Measurements from ENCODE around the gene DDX42. TPM values are rescaled to one million over a fixed set of nuclear protein-coding genes. Genes with fewer than 3 reads are reported as not detected.

Gene DDX42
- total RNA-seq, 4 donors from 2014 or later = 80.4 to 93.9 (median 84.3) TPM

GRCh38 chr17:63827801-63828221 is 53.8 kb downstream of the DDX42 start:
- H3K27ac ChIP-seq (replicated peaks in 1 of 4) = peak overlapping the region; percentile 88 to 94 (median 90)
- no peak for DNase-seq (ENCODE audit: extremely low spot score)
- H3K36me3 ChIP-seq = peaks cover 58 to 72% (median 68%) of the 10 kb centered on the region in 4 donors
- intact Hi-C loops (cut with DNase I) = loop anchor here (5.0 kb wide), 1 partner anchor 51 kb away; no protein-coding TSS in a partner anchor
- TF ChIP-seq CTCF (IDR thresholded peaks at IDR 0.05) = no peak
- no peak for TF ChIP-seq EP300 (IDR thresholded peaks at IDR 0.05)
- no peak for TF ChIP-seq POLR2A (IDR thresholded peaks at IDR 0.05; ENCODE audit: low read depth)
- no peak for TF ChIP-seq POLR2AphosphoS5 (IDR thresholded peaks at IDR 0.05)
- peaks cover 23 to 54% (median 39%) of the 10 kb centered on the region in 4 donors for H3K4me1 ChIP-seq
- no peaks in the 10 kb centered on the region for H3K9me3 ChIP-seq
- no peaks in the 10 kb centered on the region for H3K27me3 ChIP-seq
- H3K4me3 ChIP-seq = peak overlapping the region; percentile 82 to 92 (median 87)
- WGBS = under 1% methylated on average over 19 of the region's 19 CpGs

GRCh38 chr17:63828936-63829335 is 55.0 kb downstream of the DDX42 start:
- peak overlapping the region in 1 of 4 donors; percentile 82 for H3K4me3 ChIP-seq
- no peaks in the 10 kb centered on the region for H3K9me3 ChIP-seq
- intact Hi-C loops (cut with DNase I) = loop anchor here (5.0 kb wide), 1 partner anchor 52 kb away; no protein-coding TSS in a partner anchor
- 93% methylated on average over 3 of the region's 3 CpGs for WGBS
- DNase-seq (ENCODE audit: extremely low spot score) = no peak
- TF ChIP-seq EP300 (IDR thresholded peaks at IDR 0.05) (no peak), POLR2A (IDR thresholded peaks at IDR 0.05; ENCODE audit: low read depth) (no peak), POLR2AphosphoS5 (IDR thresholded peaks at IDR 0.05) (no peak), CTCF (IDR thresholded peaks at IDR 0.05) (no peak)
- H3K4me1 ChIP-seq = peaks cover 23 to 55% (median 39%) of the 10 kb centered on the region in 4 donors
- no peaks in the 10 kb centered on the region for H3K27me3 ChIP-seq
- peak overlapping the region; percentile 5 to 94 (median 90) for H3K27ac ChIP-seq (replicated peaks in 1 of 4)
- peaks cover 60 to 72% (median 68%) of the 10 kb centered on the region in 4 donors for H3K36me3 ChIP-seq

GRCh38 chr17:63830278-63830677 is 56.3 kb downstream of the DDX42 start:
- 95% methylated on average over 5 of the region's 5 CpGs for WGBS
- peak overlapping the region in 2 of 4 donors; percentile 13 to 94 for H3K27ac ChIP-seq (replicated peaks in 1 of 4)
- no peaks in the 10 kb centered on the region for H3K27me3 ChIP-seq
- TF ChIP-seq EP300 (IDR thresholded peaks at IDR 0.05) (no peak), POLR2AphosphoS5 (IDR thresholded peaks at IDR 0.05) (no peak), CTCF (IDR thresholded peaks at IDR 0.05) (no peak), POLR2A (IDR thresholded peaks at IDR 0.05; ENCODE audit: low read depth) (no peak)
- peaks cover 54 to 72% (median 68%) of the 10 kb centered on the region in 4 donors for H3K36me3 ChIP-seq
- peaks cover 23 to 58% (median 49%) of the 10 kb centered on the region in 4 donors for H3K4me1 ChIP-seq
- DNase-seq (ENCODE audit: extremely low spot score) = no peak
- intact Hi-C loops (cut with DNase I) = no loop called here
- H3K4me3 ChIP-seq = no peak overlapping the region
- H3K9me3 ChIP-seq = no peaks in the 10 kb centered on the region

GRCh38 chr17:63830904-63831491 is 57.0 kb downstream of the DDX42 start:
- Histone ChIP-seq H3K4me1 (peaks cover 19 to 58% (median 50%) of the 10 kb centered on the region in 4 donors), H3K4me3 (no peak overlapping the region), H3K27me3 (no peaks in the 10 kb centered on the region), H3K9me3 (no peaks in the 10 kb centered on the region), H3K36me3 (peaks cover 53 to 73% (median 71%) of the 10 kb centered on the region in 4 donors), H3K27ac (replicated peaks in 1 of 4) (no peak overlapping the region)
- TF ChIP-seq POLR2AphosphoS5 (IDR thresholded peaks at IDR 0.05) (no peak), CTCF (IDR thresholded peaks at IDR 0.05) (no peak), EP300 (IDR thresholded peaks at IDR 0.05) (no peak), POLR2A (IDR thresholded peaks at IDR 0.05; ENCODE audit: low read depth) (no peak)
- intact Hi-C loops (cut with DNase I) = no loop called here
- DNase-seq (ENCODE audit: extremely low spot score) = no peak
- WGBS = 78% methylated on average over 13 of the region's 15 CpGs

Data from esophagus muscularis mucosa (tissue), 4 donors.